SK-N-SH treated with all-trans-retinoic acid at 6 μM for 48 hours (cell line): Measurements from ENCODE around the gene CPNE8.

Source experiments
- ATAC-seq: fragments of 200-7000 bp; cut with Tn5 transposase; 3 replicates; pipeline ENCODE4 v1.9.1; 2020; ENCODE audit warnings: mild to moderate bottlenecking, moderate library complexity
- ARNTL ChIP-seq: fragments of 450-650 bp; formaldehyde crosslinking; IDR thresholded peaks from 2 replicates; pipeline ENCODE4 v1.5.0; 2020; ENCODE audit warnings: low read depth, mild to moderate bottlenecking, moderate library complexity, borderline replicate concordance
- BACH2 ChIP-seq: fragments of 250-450 bp; sonication (Bioruptor Pico); IDR thresholded peaks from 2 replicates; pipeline ENCODE4 v1.9.0; 2021; ENCODE audit warnings: mild to moderate bottlenecking, borderline replicate concordance
- CREB5 ChIP-seq: fragments of 250-450 bp; sonication (Bioruptor Pico); IDR thresholded peaks from 2 replicates; pipeline ENCODE4 v1.5.1; 2020; ENCODE audit warnings: low read depth, mild to moderate bottlenecking, moderate library complexity
- CSDC2 ChIP-seq: fragments of 250-450 bp; sonication (Bioruptor Pico); IDR thresholded peaks from 2 replicates; pipeline ENCODE4 v1.5.0; 2020; ENCODE audit warnings: mild to moderate bottlenecking, moderate library complexity
- CSRNP3 ChIP-seq: fragments of 250-450 bp; sonication (Bioruptor Pico); IDR thresholded peaks from 2 replicates; pipeline ENCODE4 v1.5.1; 2021; ENCODE audit warnings: mild to moderate bottlenecking, moderate library complexity
- ESRRG ChIP-seq: fragments of 250-450 bp; sonication (Bioruptor Pico); IDR thresholded peaks from 2 replicates; pipeline ENCODE4 v1.6.1; 2021; ENCODE audit warnings: mild to moderate bottlenecking
- GLIS3 ChIP-seq: fragments of 250-450 bp; sonication (Bioruptor Pico); IDR thresholded peaks from 2 replicates; pipeline ENCODE4 v1.5.0; 2020; ENCODE audit warnings: mild to moderate bottlenecking, moderate library complexity
- ISL1 ChIP-seq: fragments of 250-450 bp; sonication (Bioruptor Pico); IDR thresholded peaks from 2 replicates; pipeline ENCODE4 v2.1.2; 2022; ENCODE audit warnings: mild to moderate bottlenecking, moderate library complexity
- OSR1 ChIP-seq: fragments of 250-450 bp; sonication (Bioruptor Pico); IDR thresholded peaks from 2 replicates; pipeline ENCODE4 v1.8.0; 2022; ENCODE audit warnings: moderate library complexity, mild to moderate bottlenecking, inconsistent platforms
- PATZ1 ChIP-seq: fragments of 250-450 bp; sonication (Bioruptor Pico); IDR thresholded peaks from 2 replicates; pipeline ENCODE4 v1.8.0; 2020; ENCODE audit warnings: mild to moderate bottlenecking, moderate library complexity, borderline replicate concordance
- POU6F1 ChIP-seq: fragments of 250-450 bp; sonication (Bioruptor Pico); IDR thresholded peaks from 2 replicates; pipeline ENCODE4 v1.8.0; 2021; ENCODE audit warnings: low read depth, mild to moderate bottlenecking, moderate library complexity, borderline replicate concordance
- PPARA ChIP-seq: fragments of 250-450 bp; sonication (Bioruptor Pico); IDR thresholded peaks from 2 replicates; pipeline ENCODE4 v1.5.0; 2020; ENCODE audit warnings: mild to moderate bottlenecking, borderline replicate concordance
- RARB ChIP-seq: fragments of 250-450 bp; sonication (Bioruptor Pico); IDR thresholded peaks from 2 replicates; pipeline ENCODE4 v1.8.0; 2021; ENCODE audit warnings: mild to moderate bottlenecking, moderate library complexity
- SNAI2 ChIP-seq: fragments of 250-450 bp; sonication (Bioruptor Pico); IDR thresholded peaks from 2 replicates; pipeline ENCODE4 v1.5.0; 2020; ENCODE audit warnings: mild to moderate bottlenecking, moderate library complexity
- TCF4 ChIP-seq: fragments of 250-450 bp; sonication (Bioruptor Pico); IDR thresholded peaks from 2 replicates; pipeline ENCODE4 v1.8.0; 2021; ENCODE audit warnings: mild to moderate bottlenecking, moderate library complexity, borderline replicate concordance
- TOX ChIP-seq: fragments of 250-450 bp; sonication (Bioruptor Pico); IDR thresholded peaks from 2 replicates; pipeline ENCODE4 v1.8.0; 2021; ENCODE audit warnings: mild to moderate bottlenecking, moderate library complexity, borderline replicate concordance
- ZC3H10 ChIP-seq: fragments of 250-450 bp; sonication (Bioruptor Pico); IDR thresholded peaks from 2 replicates; pipeline ENCODE4 v1.5.1; 2021; ENCODE audit warnings: mild to moderate bottlenecking, moderate library complexity
- ZFP3 ChIP-seq: fragments of 250-450 bp; sonication (Bioruptor Pico); IDR thresholded peaks from 2 replicates; pipeline ENCODE4 v1.5.0; 2020; ENCODE audit warnings: mild to moderate bottlenecking, moderate library complexity
- ZFP30 ChIP-seq: fragments of 450-650 bp; formaldehyde crosslinking; IDR thresholded peaks from 2 replicates; pipeline ENCODE4 v1.5.0; 2022; ENCODE audit warnings: mild to moderate bottlenecking, moderate library complexity
- ZNF565 ChIP-seq: fragments of 450-650 bp; formaldehyde crosslinking; conservative IDR thresholded peaks from 2 replicates; pipeline ENCODE4 v1.5.0; 2020; ENCODE audit warnings: low read depth, mild to moderate bottlenecking, moderate library complexity
- ZNF70 ChIP-seq: fragments of 450-650 bp; formaldehyde crosslinking; IDR thresholded peaks from 2 replicates; pipeline ENCODE4 v1.5.0; 2020; ENCODE audit warnings: mild to moderate bottlenecking, moderate library complexity
- ZNF8 ChIP-seq: fragments of 450-650 bp; formaldehyde crosslinking; IDR thresholded peaks from 2 replicates; pipeline ENCODE4 v1.5.0; 2020; ENCODE audit warnings: mild to moderate bottlenecking, moderate library complexity

The CPNE8 gene

GRCh38 chr12:38732761-38733160 lies 172.6 kb downstream of the CPNE8 start (continued):
- TF ChIP-seq ISL1 (CRISPR knock-in tag) (no peak), ESRRG (CRISPR knock-in tag) (no peak)
- TF ChIP-seq, all 23 proteins: peak for 0

- no peak for ATAC-seq
- TF ChIP-seq ZFP30 (CRISPR knock-in tag): no peak
- TF ChIP-seq GLIS3 (CRISPR knock-in tag): no peak
- no peak for TF ChIP-seq CSDC2 (CRISPR knock-in tag)
- no peak for TF ChIP-seq ZNF8 (CRISPR knock-in tag)
- TF ChIP-seq ZNF565: no peak
- no peak for TF ChIP-seq ZFP3
- no peak for TF ChIP-seq PPARA (CRISPR knock-in tag)
- no peak for TF ChIP-seq TCF4 (CRISPR knock-in tag)
- no peak for TF ChIP-seq BACH2 (CRISPR knock-in tag)
- TF ChIP-seq ISL1 (CRISPR knock-in tag): no peak
- TF ChIP-seq ZNF70 (CRISPR knock-in tag): no peak
- TF ChIP-seq RARB (CRISPR knock-in tag): no peak
- TF ChIP-seq OSR1 (CRISPR knock-in tag): no peak
- no peak for TF ChIP-seq PATZ1 (CRISPR knock-in tag)
- TF ChIP-seq, all 23 proteins: peak for 0
Observed at GRCh38 chr12:38728894-38729293, 176.5 kb downstream of the CPNE8 start.

GRCh38 chr12:38721611-38722252 lies 183.7 kb downstream of the CPNE8 start:
- TF ChIP-seq GLIS3 (CRISPR knock-in tag): no peak
- TF ChIP-seq TCF4 (CRISPR knock-in tag): no peak
- TF ChIP-seq SNAI2 (CRISPR knock-in tag): no peak
- TF ChIP-seq ZC3H10 (CRISPR knock-in tag): no peak
- no peak for TF ChIP-seq CREB5 (CRISPR knock-in tag)
- TF ChIP-seq PATZ1 (CRISPR knock-in tag): no peak
- ATAC-seq: no peak

- TF ChIP-seq CSRNP3 (no peak), OSR1 (CRISPR knock-in tag) (no peak), ZNF565 (no peak), CREB5 (CRISPR knock-in tag) (no peak), BACH2 (CRISPR knock-in tag) (no peak), POU6F1 (CRISPR knock-in tag) (no peak), ZNF70 (CRISPR knock-in tag) (no peak), GLIS3 (CRISPR knock-in tag) (no peak), CSDC2 (CRISPR knock-in tag) (no peak), PPARA (CRISPR knock-in tag) (no peak), ZC3H10 (CRISPR knock-in tag) (no peak), PATZ1 (CRISPR knock-in tag) (no peak), TOX (CRISPR knock-in tag) (no peak), RARB (CRISPR knock-in tag) (no peak), ARNTL (CRISPR knock-in tag) (no peak), ESRRG (CRISPR knock-in tag) (no peak), ISL1 (CRISPR knock-in tag) (no peak), ZNF8 (CRISPR knock-in tag) (no peak)
- no peak for ATAC-seq
Observed at GRCh38 chr12:38720661-38721060, 184.7 kb downstream of the CPNE8 start.
